HEK293 (cell line): ENCODE measurements around the gene KIF2B.

ENCODE experiments used
- HOXA7 ChIP-seq: sonication (generic); formaldehyde crosslinking; IDR thresholded peaks from 2 replicates; pipeline ENCODE4 v1.8.1; 2022; ENCODE audit warnings: missing genetic modification reagents, borderline replicate concordance
- PRDM6 ChIP-seq: fragments of 450-650 bp; formaldehyde crosslinking; IDR thresholded peaks from 2 replicates; pipeline ENCODE4 v1.5.1; 2017; ENCODE audit warnings: missing biosample characterization, missing genetic modification characterization
- YY1 ChIP-seq: fragments of 450-650 bp; formaldehyde crosslinking; IDR thresholded peaks from 2 replicates; pipeline ENCODE4 v1.5.1; 2018; ENCODE audit warnings: missing biosample characterization, missing genetic modification characterization
- ZBTB7A ChIP-seq: fragments of 450-650 bp; formaldehyde crosslinking; IDR thresholded peaks from 2 replicates; pipeline ENCODE4 v1.5.1; 2016; ENCODE audit warnings: low read depth, missing biosample characterization, missing genetic modification characterization
- ZNF132 ChIP-seq: fragments of 450-650 bp; formaldehyde crosslinking; IDR thresholded peaks from 2 replicates; pipeline ENCODE4 v1.5.1; 2017; ENCODE audit warnings: missing biosample characterization, missing genetic modification characterization, borderline replicate concordance
- ZNF202 ChIP-seq: fragments of 450-650 bp; formaldehyde crosslinking; IDR thresholded peaks from 2 replicates; pipeline ENCODE4 v1.5.1; 2016; ENCODE audit warnings: missing biosample characterization, missing genetic modification characterization, borderline replicate concordance
- TF ChIP-seq, protein P1 (sequence below): fragments of 450-650 bp; formaldehyde crosslinking; IDR thresholded peaks from 2 replicates; pipeline ENCODE4 v1.5.1; 2016; ENCODE audit warnings: missing biosample characterization, missing genetic modification characterization
- TF ChIP-seq, protein P2 (sequence below): fragments of 450-650 bp; formaldehyde crosslinking; IDR thresholded peaks from 2 replicates; pipeline ENCODE4 v1.5.1; 2016; ENCODE audit warnings: missing biosample characterization, missing genetic modification characterization
- TF ChIP-seq, protein P3 (sequence below): fragments of 450-650 bp; formaldehyde crosslinking; conservative IDR thresholded peaks from 2 replicates; pipeline ENCODE4 v1.5.1; 2016; ENCODE audit warnings: low read depth, missing biosample characterization, missing genetic modification characterization

DNA sequence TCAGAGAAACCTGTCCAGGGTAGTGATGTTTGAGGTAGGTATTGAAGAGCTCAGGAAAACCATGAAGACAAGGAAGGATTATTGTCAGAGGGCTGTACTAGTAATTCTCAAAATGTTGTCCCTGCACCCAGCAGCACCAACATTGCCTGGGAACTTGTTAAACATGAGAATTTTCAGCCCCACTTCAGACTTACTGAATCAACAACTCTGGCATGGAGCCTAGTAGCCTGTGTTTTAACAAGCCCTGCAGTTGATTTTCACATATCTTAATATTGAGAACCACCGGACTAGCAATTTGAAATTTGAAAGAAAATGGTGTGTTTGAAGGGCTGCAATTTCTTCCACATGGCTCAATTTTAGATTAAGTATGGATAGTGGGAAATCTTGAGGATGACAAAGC is 2.8 kb upstream of the KIF2B start:
- TF ChIP-seq ZNF202 (tag by site-specific recombination): no peak
- TF ChIP-seq, protein P1, sequence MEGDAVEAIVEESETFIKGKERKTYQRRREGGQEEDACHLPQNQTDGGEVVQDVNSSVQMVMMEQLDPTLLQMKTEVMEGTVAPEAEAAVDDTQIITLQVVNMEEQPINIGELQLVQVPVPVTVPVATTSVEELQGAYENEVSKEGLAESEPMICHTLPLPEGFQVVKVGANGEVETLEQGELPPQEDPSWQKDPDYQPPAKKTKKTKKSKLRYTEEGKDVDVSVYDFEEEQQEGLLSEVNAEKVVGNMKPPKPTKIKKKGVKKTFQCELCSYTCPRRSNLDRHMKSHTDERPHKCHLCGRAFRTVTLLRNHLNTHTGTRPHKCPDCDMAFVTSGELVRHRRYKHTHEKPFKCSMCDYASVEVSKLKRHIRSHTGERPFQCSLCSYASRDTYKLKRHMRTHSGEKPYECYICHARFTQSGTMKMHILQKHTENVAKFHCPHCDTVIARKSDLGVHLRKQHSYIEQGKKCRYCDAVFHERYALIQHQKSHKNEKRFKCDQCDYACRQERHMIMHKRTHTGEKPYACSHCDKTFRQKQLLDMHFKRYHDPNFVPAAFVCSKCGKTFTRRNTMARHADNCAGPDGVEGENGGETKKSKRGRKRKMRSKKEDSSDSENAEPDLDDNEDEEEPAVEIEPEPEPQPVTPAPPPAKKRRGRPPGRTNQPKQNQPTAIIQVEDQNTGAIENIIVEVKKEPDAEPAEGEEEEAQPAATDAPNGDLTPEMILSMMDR (tag by site-specific recombination): no peak
- TF ChIP-seq PRDM6 (tag by site-specific recombination): no peak
- no peak for TF ChIP-seq HOXA7 (CRISPR knock-in tag)
- TF ChIP-seq YY1 (tag by site-specific recombination): no peak
- TF ChIP-seq ZNF132 (tag by site-specific recombination): no peak
- TF ChIP-seq, protein P2, sequence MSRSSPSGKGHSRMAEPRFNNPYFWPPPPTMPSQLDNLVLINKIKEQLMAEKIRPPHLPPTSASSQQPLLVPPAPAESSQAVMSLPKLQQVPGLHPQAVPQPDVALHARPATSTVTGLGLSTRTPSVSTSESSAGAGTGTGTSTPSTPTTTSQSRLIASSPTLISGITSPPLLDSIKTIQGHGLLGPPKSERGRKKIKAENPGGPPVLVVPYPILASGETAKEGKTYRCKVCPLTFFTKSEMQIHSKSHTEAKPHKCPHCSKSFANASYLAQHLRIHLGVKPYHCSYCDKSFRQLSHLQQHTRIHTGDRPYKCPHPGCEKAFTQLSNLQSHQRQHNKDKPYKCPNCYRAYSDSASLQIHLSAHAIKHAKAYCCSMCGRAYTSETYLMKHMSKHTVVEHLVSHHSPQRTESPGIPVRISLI: no peak
- no peak for TF ChIP-seq ZBTB7A
- TF ChIP-seq, protein P3, sequence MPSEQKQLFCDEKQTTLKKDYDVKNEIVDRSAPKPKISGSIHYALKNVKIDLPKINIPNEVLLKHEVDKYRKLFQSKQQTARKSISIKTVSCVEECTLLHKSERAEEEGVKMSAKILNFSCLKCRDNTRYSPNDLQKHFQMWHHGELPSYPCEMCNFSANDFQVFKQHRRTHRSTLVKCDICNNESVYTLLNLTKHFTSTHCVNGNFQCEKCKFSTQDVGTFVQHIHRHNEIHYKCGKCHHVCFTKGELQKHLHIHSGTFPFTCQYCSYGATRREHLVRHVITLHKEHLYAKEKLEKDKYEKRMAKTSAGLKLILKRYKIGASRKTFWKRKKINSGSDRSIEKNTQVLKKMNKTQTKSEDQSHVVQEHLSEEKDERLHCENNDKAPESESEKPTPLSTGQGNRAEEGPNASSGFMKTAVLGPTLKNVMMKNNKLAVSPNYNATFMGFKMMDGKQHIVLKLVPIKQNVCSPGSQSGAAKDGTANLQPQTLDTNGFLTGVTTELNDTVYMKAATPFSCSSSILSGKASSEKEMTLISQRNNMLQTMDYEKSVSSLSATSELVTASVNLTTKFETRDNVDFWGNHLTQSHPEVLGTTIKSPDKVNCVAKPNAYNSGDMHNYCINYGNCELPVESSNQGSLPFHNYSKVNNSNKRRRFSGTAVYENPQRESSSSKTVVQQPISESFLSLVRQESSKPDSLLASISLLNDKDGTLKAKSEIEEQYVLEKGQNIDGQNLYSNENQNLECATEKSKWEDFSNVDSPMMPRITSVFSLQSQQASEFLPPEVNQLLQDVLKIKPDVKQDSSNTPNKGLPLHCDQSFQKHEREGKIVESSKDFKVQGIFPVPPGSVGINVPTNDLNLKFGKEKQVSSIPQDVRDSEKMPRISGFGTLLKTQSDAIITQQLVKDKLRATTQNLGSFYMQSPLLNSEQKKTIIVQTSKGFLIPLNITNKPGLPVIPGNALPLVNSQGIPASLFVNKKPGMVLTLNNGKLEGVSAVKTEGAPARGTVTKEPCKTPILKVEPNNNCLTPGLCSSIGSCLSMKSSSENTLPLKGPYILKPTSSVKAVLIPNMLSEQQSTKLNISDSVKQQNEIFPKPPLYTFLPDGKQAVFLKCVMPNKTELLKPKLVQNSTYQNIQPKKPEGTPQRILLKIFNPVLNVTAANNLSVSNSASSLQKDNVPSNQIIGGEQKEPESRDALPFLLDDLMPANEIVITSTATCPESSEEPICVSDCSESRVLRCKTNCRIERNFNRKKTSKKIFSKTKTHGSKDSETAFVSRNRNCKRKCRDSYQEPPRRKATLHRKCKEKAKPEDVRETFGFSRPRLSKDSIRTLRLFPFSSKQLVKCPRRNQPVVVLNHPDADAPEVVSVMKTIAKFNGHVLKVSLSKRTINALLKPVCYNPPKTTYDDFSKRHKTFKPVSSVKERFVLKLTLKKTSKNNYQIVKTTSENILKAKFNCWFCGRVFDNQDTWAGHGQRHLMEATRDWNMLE (tag by site-specific recombination): no peak
